Measurements from ENCODE around the gene IPMK. TPM values are rescaled to one million over a fixed set of nuclear protein-coding genes. Genes with fewer than 3 reads are reported as not detected.

The IPMK gene
- total RNA-seq, 1 donor from 2014 or later, result 4.5 TPM

- no peak for DNase-seq (ENCODE audit: low spot score in 2 of 2, unreplicated experiment in 2 of 2)
- H3K36me3 Mint-ChIP-seq, result peaks cover 12% of the 10 kb centered on the region
- TF ChIP-seq CTCF (IDR thresholded peaks at IDR 0.05; ENCODE audit: unreplicated experiment), result no peak
- H3K27me3 Mint-ChIP-seq (ENCODE audit: low read depth), result no peaks in the 10 kb centered on the region
- H3K9me3 Mint-ChIP-seq, result no peaks in the 10 kb centered on the region
- no peak overlapping the region for H3K4me3 Mint-ChIP-seq
- H3K4me1 Mint-ChIP-seq, result peaks cover 12% of the 10 kb centered on the region
- peak overlapping the region; percentile 51 for H3K27ac Mint-ChIP-seq
These were observed 50.1 kb downstream of the IPMK start for GRCh38 chr10:58217612-58218011.

- Mint-ChIP-seq H3K36me3 (peaks cover 27% of the 10 kb centered on the region), H3K27me3 (ENCODE audit: low read depth) (no peaks in the 10 kb centered on the region), H3K27ac (no peak overlapping the region), H3K4me1 (peaks cover under 1% of the 10 kb centered on the region), H3K4me3 (no peak overlapping the region), H3K9me3 (peaks cover 7% of the 10 kb centered on the region)
- no peak for TF ChIP-seq CTCF (IDR thresholded peaks at IDR 0.05; ENCODE audit: unreplicated experiment)
- no peak for DNase-seq (ENCODE audit: low spot score in 2 of 2, unreplicated experiment in 2 of 2)
These were observed 55.1 kb downstream of the IPMK start for GRCh38 chr10:58212622-58213021.

- Mint-ChIP-seq H3K9me3 (peaks cover 23% of the 10 kb centered on the region), H3K27me3 (ENCODE audit: low read depth) (no peaks in the 10 kb centered on the region), H3K4me1 (no peaks in the 10 kb centered on the region), H3K4me3 (no peak overlapping the region), H3K36me3 (peaks cover 42% of the 10 kb centered on the region), H3K27ac (no peak overlapping the region)
- no peak for DNase-seq (ENCODE audit: low spot score in 2 of 2, unreplicated experiment in 2 of 2)
- TF ChIP-seq CTCF (IDR thresholded peaks at IDR 0.05; ENCODE audit: unreplicated experiment), result no peak
These were observed 57.5 kb downstream of the IPMK start for GRCh38 chr10:58210160-58210559.

GRCh38 chr10:58209669-58210068 is 58.0 kb downstream of the IPMK start:
- H3K27me3 Mint-ChIP-seq (ENCODE audit: low read depth), result no peaks in the 10 kb centered on the region
- H3K27ac Mint-ChIP-seq, result no peak overlapping the region
- no peak overlapping the region for H3K4me3 Mint-ChIP-seq
- no peak for TF ChIP-seq CTCF (IDR thresholded peaks at IDR 0.05; ENCODE audit: unreplicated experiment)
- H3K4me1 Mint-ChIP-seq, result no peaks in the 10 kb centered on the region
- DNase-seq (ENCODE audit: low spot score in 2 of 2, unreplicated experiment in 2 of 2), result no peak
- H3K36me3 Mint-ChIP-seq, result peaks cover 39% of the 10 kb centered on the region
- peaks cover 25% of the 10 kb centered on the region for H3K9me3 Mint-ChIP-seq

GRCh38 chr10:58206251-58206650 is 61.4 kb downstream of the IPMK start:
- H3K4me3 Mint-ChIP-seq, result no peak overlapping the region
- H3K27ac Mint-ChIP-seq, result no peak overlapping the region
- peaks cover 38% of the 10 kb centered on the region for H3K36me3 Mint-ChIP-seq
- H3K4me1 Mint-ChIP-seq, result no peaks in the 10 kb centered on the region
- no peak for TF ChIP-seq CTCF (IDR thresholded peaks at IDR 0.05; ENCODE audit: unreplicated experiment)
- no peaks in the 10 kb centered on the region for H3K27me3 Mint-ChIP-seq (ENCODE audit: low read depth)
- H3K9me3 Mint-ChIP-seq, result peaks cover 29% of the 10 kb centered on the region
- DNase-seq (ENCODE audit: low spot score in 2 of 2, unreplicated experiment in 2 of 2), result no peak

GRCh38 chr10:58201704-58202103 is 66.0 kb downstream of the IPMK start:
- no peak for TF ChIP-seq CTCF (IDR thresholded peaks at IDR 0.05; ENCODE audit: unreplicated experiment)
- H3K9me3 Mint-ChIP-seq, result peaks cover 16% of the 10 kb centered on the region

More at GRCh38 chr10:58201704-58202103, 66.0 kb downstream of the IPMK start:
- DNase-seq (ENCODE audit: low spot score in 2 of 2, unreplicated experiment in 2 of 2), result no peak
- H3K27ac Mint-ChIP-seq, result no peak overlapping the region
- no peaks in the 10 kb centered on the region for H3K4me1 Mint-ChIP-seq
- no peaks in the 10 kb centered on the region for H3K27me3 Mint-ChIP-seq (ENCODE audit: low read depth)
- H3K36me3 Mint-ChIP-seq, result peaks cover 23% of the 10 kb centered on the region
- no peak overlapping the region for H3K4me3 Mint-ChIP-seq

Measured in mesothelial cell of epicardium (in vitro differentiated cells).